B cell (primary cell): ENCODE measurements around the gene PELI2.

Experiments used
- CTCF ChIP-seq: fragments of 200-600 bp; IDR thresholded peaks from one replicate; pipeline ENCODE4 v1.8.0; 2022; ENCODE audit warnings: antibody characterized with exemption, mild to moderate bottlenecking
- EZH2 ChIP-seq: IDR thresholded peaks from 2 replicates; pipeline ENCODE4 v1.6.1; 2012; ENCODE audit warnings: borderline replicate concordance, low read depth, mild to moderate bottlenecking, moderate library complexity, low read length; ENCODE audit not compliant: insufficient read depth, poor library complexity, severe bottlenecking

GRCh38 chr14:56310643-56311042, 192.4 kb downstream of the PELI2 start:
- no peak for TF ChIP-seq CTCF
- TF ChIP-seq EZH2: no peak
